Fibroblast of the aortic adventitia (primary cell): ENCODE measurements around the gene PLN. TPM values are rescaled to one million over a fixed set of nuclear protein-coding genes. Genes with fewer than 3 reads are reported as not detected.
A peak's percentile ranks its signal among the peaks of the same experiment; 100 is the strongest.

Experiments used
- DNase-seq: peaks from one replicate; pipeline ENCODE4 v3.0.0-alpha.2; 2010; ENCODE audit warnings: low read depth
- H3K4me3 ChIP-seq: 2 replicates; pipeline ENCODE4 v1.5.1; 2011; ENCODE audit warnings: low read depth, mild to moderate bottlenecking, control low read depth, low read length, moderate library complexity
- total RNA-seq: library from RNA; depleted of rRNA; stranded (reverse); fragments of >200 nt; gene quantifications from 2 replicates; pipeline ENCODE4 v1.2.3, GENCODE V29; 2012; ENCODE audit warnings: low replicate concordance
- TF ChIP-seq, protein P1 (sequence below): IDR thresholded peaks from 2 replicates; pipeline ENCODE4 v1.5.1; 2011; ENCODE audit warnings: mild to moderate bottlenecking, low read length, control low read depth, inconsistent platforms; ENCODE audit not compliant: insufficient read depth

The PLN gene
- total RNA-seq, 1 donor: 0.27 TPM

DNA sequence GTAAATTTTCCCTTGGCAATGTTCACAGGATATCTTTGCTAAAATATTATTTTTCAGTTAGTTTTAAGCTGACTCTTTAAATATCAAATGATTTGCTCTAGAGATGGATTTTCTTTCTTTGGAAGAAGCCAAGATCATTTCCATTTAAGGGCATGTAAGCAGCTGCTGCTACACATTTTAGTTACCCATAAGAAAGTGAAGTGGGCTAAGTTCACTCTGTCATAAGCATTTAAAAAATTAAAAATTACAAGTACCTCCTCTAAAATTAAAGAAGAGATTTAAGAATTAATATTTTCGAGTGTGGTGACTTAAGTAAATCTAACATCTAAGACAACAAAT lies 1.2 kb upstream of the PLN start:
- H3K4me3 ChIP-seq: no peak overlapping the region
- DNase-seq: no peak
- TF ChIP-seq, protein P1, sequence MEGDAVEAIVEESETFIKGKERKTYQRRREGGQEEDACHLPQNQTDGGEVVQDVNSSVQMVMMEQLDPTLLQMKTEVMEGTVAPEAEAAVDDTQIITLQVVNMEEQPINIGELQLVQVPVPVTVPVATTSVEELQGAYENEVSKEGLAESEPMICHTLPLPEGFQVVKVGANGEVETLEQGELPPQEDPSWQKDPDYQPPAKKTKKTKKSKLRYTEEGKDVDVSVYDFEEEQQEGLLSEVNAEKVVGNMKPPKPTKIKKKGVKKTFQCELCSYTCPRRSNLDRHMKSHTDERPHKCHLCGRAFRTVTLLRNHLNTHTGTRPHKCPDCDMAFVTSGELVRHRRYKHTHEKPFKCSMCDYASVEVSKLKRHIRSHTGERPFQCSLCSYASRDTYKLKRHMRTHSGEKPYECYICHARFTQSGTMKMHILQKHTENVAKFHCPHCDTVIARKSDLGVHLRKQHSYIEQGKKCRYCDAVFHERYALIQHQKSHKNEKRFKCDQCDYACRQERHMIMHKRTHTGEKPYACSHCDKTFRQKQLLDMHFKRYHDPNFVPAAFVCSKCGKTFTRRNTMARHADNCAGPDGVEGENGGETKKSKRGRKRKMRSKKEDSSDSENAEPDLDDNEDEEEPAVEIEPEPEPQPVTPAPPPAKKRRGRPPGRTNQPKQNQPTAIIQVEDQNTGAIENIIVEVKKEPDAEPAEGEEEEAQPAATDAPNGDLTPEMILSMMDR: no peak

DNA sequence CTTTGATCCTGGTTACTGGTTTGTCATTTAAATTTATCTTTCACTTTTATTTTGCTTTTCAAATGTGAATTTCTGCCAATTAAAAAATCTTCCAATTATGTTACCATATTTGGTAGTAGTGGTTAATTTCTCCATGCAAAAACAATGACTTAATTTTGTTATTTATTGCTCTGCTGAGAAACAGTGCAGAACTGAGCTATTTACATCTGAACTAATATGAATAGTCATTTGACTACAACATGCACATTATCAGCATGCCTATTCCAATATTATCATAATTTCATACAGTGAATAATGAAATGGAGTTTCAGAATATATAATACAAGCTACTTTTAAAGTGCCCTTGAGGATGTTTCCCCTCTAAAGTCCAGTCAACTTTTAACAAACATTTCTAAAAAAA lies 517 bp downstream of the PLN start:
- H3K4me3 ChIP-seq: no peak overlapping the region
- no peak for DNase-seq
- TF ChIP-seq, protein P1: no peak

DNA sequence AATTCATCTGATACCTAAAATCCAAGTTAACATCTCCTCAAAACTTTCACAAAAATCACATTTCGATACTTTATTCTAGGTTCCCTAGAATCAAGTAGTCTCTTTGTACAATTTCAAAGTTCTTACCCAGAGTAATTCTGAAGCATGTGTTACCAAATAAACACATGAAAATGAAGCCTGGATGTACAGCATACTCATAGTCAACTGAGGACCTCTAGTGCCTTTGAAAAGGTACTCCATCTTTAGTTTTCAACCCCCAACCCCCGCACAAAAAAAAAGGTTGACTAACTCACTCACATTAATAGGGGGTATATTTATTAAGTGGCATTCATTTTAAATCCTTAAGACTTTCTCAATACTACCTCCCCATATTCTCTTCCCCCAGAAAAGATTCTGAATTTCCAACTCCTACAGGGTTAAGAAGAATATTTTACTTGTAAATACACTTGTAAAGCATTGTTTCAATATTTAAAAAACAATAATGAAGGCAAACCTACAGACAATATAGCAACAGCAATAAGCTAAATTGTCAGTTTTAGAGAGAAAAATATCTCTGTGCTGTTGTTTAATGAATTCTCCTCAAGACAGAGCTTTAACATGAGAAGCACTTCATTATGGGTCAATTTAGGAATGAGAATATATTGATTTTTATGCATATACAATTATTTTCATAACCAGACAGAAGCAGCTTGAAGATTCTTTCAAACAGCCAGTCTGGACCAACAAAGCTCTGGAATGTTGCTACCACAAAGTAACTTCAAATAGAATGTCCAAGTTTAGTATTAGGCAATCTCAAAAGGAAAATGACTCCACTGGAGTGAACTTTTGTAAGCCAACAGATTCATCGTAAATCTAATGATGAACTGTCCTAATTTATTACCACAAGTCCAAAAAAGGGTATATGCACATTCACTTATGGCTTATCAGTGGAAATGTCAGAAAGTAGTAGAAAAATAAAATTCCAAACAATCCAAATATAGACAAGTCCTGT lies 3.3 kb downstream of the PLN start:
- DNase-seq: peak; percentile 80
- no peak overlapping the region for H3K4me3 ChIP-seq
- TF ChIP-seq, protein P1: peak; percentile 76

GRCh38 chr6:118553132-118553531 lies 5.0 kb downstream of the PLN start:
- DNase-seq: no peak
- H3K4me3 ChIP-seq: no peak overlapping the region
- TF ChIP-seq, protein P1: no peak

DNA sequence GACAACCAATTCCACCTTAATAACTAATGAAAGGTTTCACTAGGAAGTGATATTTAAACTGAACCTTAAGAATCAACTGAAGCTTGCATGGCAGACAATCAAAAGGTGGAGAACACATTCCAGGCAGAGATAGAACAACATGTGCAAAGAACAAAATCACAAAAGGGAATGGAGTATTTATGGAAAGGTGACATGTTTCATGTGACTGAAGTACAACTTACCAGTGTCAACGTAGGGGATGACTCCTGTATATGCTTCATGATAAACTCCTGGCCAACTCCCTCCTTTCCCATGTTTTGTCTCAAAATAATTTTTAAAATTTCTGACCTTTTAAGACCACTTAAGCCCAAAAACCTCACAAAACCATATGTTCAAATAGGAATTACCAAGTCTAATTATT lies 6.6 kb downstream of the PLN start:
- no peak for DNase-seq
- TF ChIP-seq, protein P1: no peak
- no peak overlapping the region for H3K4me3 ChIP-seq

- TF ChIP-seq, protein P1: no peak
- H3K4me3 ChIP-seq: no peak overlapping the region
- DNase-seq: no peak
These were observed 10.5 kb downstream of the PLN start for GRCh38 chr6:118558464-118559217.
